GM19452 (cell line): ENCODE results near the gene PNPLA2.

Experiments
- ATAC-seq: cut with Tn5 transposase; IDR thresholded peaks from one replicate; pipeline ENCODE4 v1.9.1; 2021; ENCODE audit not compliant: unreplicated experiment

Gene PNPLA2

GRCh38 chr11:843086-843734, 24.5 kb downstream of the PNPLA2 start:
- no peak for ATAC-seq

GRCh38 chr11:843818-844692, 25.3 kb downstream of the PNPLA2 start:
- ATAC-seq, result no peak

- ATAC-seq, result no peak
Observed at GRCh38 chr11:844693-845644, 26.3 kb downstream of the PNPLA2 start.

- ATAC-seq, result no peak
Observed at GRCh38 chr11:845872-846495, 27.3 kb downstream of the PNPLA2 start.

GRCh38 chr11:846496-847098, 27.9 kb downstream of the PNPLA2 start:
- no peak for ATAC-seq

- ATAC-seq, result no peak
Observed at GRCh38 chr11:847876-848275, 29.2 kb downstream of the PNPLA2 start.

GRCh38 chr11:848380-848931, 29.7 kb downstream of the PNPLA2 start:
- no peak for ATAC-seq

- ATAC-seq, result no peak
Observed at GRCh38 chr11:849104-849824, 30.6 kb downstream of the PNPLA2 start.

- ATAC-seq, result no peak
Observed at GRCh38 chr11:849951-850774, 31.4 kb downstream of the PNPLA2 start.

- no peak for ATAC-seq
Observed at GRCh38 chr11:850775-851763, 32.4 kb downstream of the PNPLA2 start.

- ATAC-seq, result no peak
Observed at GRCh38 chr11:852762-853161, 34.0 kb downstream of the PNPLA2 start.

- ATAC-seq, result no peak
Observed at GRCh38 chr11:853682-854448, 35.2 kb downstream of the PNPLA2 start.

GRCh38 chr11:854601-855329, 36.1 kb downstream of the PNPLA2 start:
- no peak for ATAC-seq

GRCh38 chr11:855330-855674, 36.6 kb downstream of the PNPLA2 start:
- no peak for ATAC-seq

- ATAC-seq, result no peak
Observed at GRCh38 chr11:855796-856195, 37.1 kb downstream of the PNPLA2 start.

GRCh38 chr11:856397-856796, 37.7 kb downstream of the PNPLA2 start:
- no peak for ATAC-seq
